Left ventricle myocardium inferior (tissue), 1 donor: ENCODE measurements around the gene MAPK8. TPM values are rescaled to one million over a fixed set of nuclear protein-coding genes. Genes with fewer than 3 reads are reported as not detected.

Experiments used
- DNase-seq: peaks from one replicate; pipeline ENCODE4 v3.0.0-alpha.2; 2020
- H3K27ac ChIP-seq: fragments of 200-600 bp; replicated peaks from 2 replicates; pipeline ENCODE4 v1.8.0; 2021
- H3K27me3 ChIP-seq: fragments of 200-600 bp; 2 replicates; pipeline ENCODE4 v1.8.0; 2021; ENCODE audit warnings: low read depth
- H3K36me3 ChIP-seq: fragments of 200-600 bp; 2 replicates; pipeline ENCODE4 v1.8.0; 2021
- H3K4me1 ChIP-seq: fragments of 200-600 bp; 2 replicates; pipeline ENCODE4 v1.8.0; 2021
- H3K4me3 ChIP-seq: fragments of 200-600 bp; 2 replicates; pipeline ENCODE4 v1.8.0; 2021; ENCODE audit warnings: mild to moderate bottlenecking, moderate library complexity
- H3K9me3 ChIP-seq: fragments of 200-600 bp; replicated peaks from 2 replicates; pipeline ENCODE4 v1.8.0; 2021
- CTCF ChIP-seq: fragments of 200-600 bp; IDR thresholded peaks from 2 replicates; pipeline ENCODE4 v1.8.0; 2021; ENCODE audit warnings: antibody characterized with exemption, mild to moderate bottlenecking, borderline replicate concordance
- intact Hi-C: fragments of 100-400 bp; cut with micrococcal nuclease; formaldehyde crosslinking; loops from one replicate; pipeline ENCODE4 v1.11.0; 2022
- total RNA-seq: library from RNA; stranded (reverse); fragmentation: NEBNext Ultra II Directional; extraction: Animal tissue kit (Norgen Biotek cat#: 25700); gene quantifications from one replicate; pipeline ENCODE4 v1.2.1, GENCODE V29; 2021
- donor health status: DM: no; HTN: yes; CAD: no; lungs with severe emphysema.

Gene MAPK8
- total RNA-seq, 1 donor from 2014 or later, result 32.7 TPM

GRCh38 chr10:48369501-48369900, 63.0 kb downstream of the MAPK8 start:
- Histone ChIP-seq H3K4me1 (peaks cover 19% of the 10 kb centered on the region), H3K9me3 (no peaks in the 10 kb centered on the region), H3K36me3 (no peaks in the 10 kb centered on the region), H3K27ac (no peak overlapping the region), H3K4me3 (no peak overlapping the region), H3K27me3 (no peaks in the 10 kb centered on the region)
- intact Hi-C loops, result loop anchor here (10.0 kb wide), 1 partner anchor 135 kb away; no protein-coding TSS in a partner anchor
- TF ChIP-seq CTCF, result no peak
- no peak for DNase-seq

DNA sequence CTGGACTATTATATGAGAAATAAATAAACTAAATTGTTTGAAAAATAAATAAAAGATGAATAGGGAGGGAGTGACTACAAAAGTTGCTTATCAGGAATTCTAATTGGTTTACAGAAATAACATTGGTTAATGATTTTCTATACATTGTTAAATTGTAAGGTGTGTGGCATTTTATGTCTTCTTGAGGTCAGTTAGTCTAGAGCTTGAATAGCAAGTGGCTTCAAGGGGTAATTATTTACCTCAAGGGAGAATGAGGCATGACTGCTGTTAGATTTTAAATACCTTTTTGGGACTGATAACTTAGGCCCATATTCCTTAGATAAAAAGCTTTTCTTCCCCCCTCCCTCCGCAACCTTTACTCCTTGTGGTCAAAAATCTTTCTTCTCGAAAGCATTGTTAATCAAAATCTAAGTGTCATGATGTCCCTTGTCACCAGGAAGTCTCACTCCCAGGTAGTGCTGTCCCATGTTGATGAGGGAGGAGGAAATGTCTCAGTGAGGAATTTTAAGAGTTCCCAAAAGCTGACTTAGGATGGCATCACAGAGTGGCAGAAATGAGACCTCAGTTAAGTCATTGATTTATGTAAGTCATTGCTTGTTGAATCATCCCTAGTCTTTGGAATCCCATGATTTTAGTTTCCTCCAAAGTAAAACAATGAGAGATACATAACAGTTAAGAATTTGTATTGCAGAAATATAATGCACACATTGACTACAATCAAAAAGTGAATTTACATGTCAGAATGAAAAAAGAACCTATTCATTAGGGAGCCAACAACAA, 71.5 kb downstream of the MAPK8 start:
- Histone ChIP-seq H3K27ac (no peak overlapping the region), H3K4me1 (peaks cover 17% of the 10 kb centered on the region), H3K4me3 (no peak overlapping the region), H3K36me3 (peaks cover 3% of the 10 kb centered on the region), H3K9me3 (peaks cover 29% of the 10 kb centered on the region), H3K27me3 (no peaks in the 10 kb centered on the region)
- intact Hi-C loops, result no loop called here
- DNase-seq, result no peak
- no peak for TF ChIP-seq CTCF

DNA sequence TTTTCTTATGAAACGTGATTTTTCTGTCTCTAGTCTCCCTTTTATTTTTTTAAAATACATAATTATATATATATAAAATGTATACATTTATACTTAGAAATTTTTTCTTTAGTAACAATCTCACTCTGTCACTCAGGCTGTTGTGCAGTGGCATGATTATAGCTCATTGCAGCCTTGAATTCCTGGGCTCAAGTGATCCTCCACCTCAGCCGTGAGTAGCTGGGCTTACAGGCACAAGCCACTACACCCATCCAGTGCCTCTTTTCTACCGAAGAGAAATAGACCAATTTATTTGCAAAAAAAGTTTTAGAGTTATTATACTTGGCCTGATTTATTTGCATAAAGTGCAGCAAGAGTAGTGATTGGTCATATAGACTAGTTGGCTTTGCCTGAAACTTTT, 72.2 kb downstream of the MAPK8 start:
- Histone ChIP-seq H3K27ac (no peak overlapping the region), H3K36me3 (peaks cover 3% of the 10 kb centered on the region), H3K9me3 (peaks cover 29% of the 10 kb centered on the region), H3K27me3 (no peaks in the 10 kb centered on the region), H3K4me3 (no peak overlapping the region), H3K4me1 (peaks cover 22% of the 10 kb centered on the region)
- DNase-seq, result no peak
- intact Hi-C loops, result no loop called here
- no peak for TF ChIP-seq CTCF

- H3K4me3 ChIP-seq, result no peak overlapping the region
- TF ChIP-seq CTCF, result no peak
- H3K4me1 ChIP-seq, result peaks cover 33% of the 10 kb centered on the region
- intact Hi-C loops, result no loop called here
- H3K27ac ChIP-seq, result no peak overlapping the region
- no peaks in the 10 kb centered on the region for H3K27me3 ChIP-seq
- DNase-seq, result no peak
- H3K9me3 ChIP-seq, result peaks cover 21% of the 10 kb centered on the region
- H3K36me3 ChIP-seq, result peaks cover 3% of the 10 kb centered on the region
Measured at GRCh38 chr10:48381971-48382370, 75.5 kb downstream of the MAPK8 start.

DNA sequence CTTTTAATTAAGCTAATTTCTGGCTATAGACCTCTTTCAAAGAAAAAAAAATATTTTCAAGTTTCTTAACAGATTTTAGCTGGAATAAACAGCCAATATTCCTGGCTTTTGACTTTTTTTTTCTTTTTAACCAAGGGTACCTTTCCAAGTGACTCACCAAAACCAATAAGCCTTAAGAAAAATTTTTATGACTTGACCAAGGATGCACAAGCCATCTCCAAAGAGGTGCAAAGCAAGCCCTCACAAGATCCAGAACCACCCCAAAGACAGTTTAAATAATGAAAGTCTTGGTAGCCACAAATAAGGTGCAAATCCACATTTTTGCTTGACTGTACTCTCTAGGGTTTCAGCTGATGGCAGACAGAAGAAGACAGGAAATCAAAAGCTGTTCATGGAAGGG, 76.5 kb downstream of the MAPK8 start:
- TF ChIP-seq CTCF, result no peak
- H3K36me3 ChIP-seq, result peaks cover 3% of the 10 kb centered on the region
- no peak overlapping the region for H3K4me3 ChIP-seq
- intact Hi-C loops, result no loop called here
- no peak for DNase-seq
- peaks cover 21% of the 10 kb centered on the region for H3K9me3 ChIP-seq
- peaks cover 24% of the 10 kb centered on the region for H3K4me1 ChIP-seq
- H3K27me3 ChIP-seq, result no peaks in the 10 kb centered on the region
- H3K27ac ChIP-seq, result no peak overlapping the region
